Chondrocyte (in vitro differentiated cells): ENCODE measurements around the gene CNTD1. TPM values are rescaled to one million over a fixed set of nuclear protein-coding genes. Genes with fewer than 3 reads are reported as not detected.

ENCODE experiments used
- DNase-seq: peaks from one replicate; pipeline ENCODE4 v3.0.0; 2021; ENCODE audit warnings: mixed read lengths, low spot score
- H3K27ac Mint-ChIP-seq: one replicate; pipeline ENCODE4 v1.8.0; 2021; ENCODE audit warnings: mild to moderate bottlenecking, moderate library complexity, mixed read lengths; ENCODE audit not compliant: unreplicated experiment
- H3K27me3 Mint-ChIP-seq: 2 replicates; pipeline ENCODE4 v1.8.0; 2021; ENCODE audit warnings: low read depth, mixed read lengths
- H3K36me3 Mint-ChIP-seq: 2 replicates; pipeline ENCODE4 v1.8.0; 2021; ENCODE audit warnings: low read depth, mixed read lengths
- H3K4me1 Mint-ChIP-seq: 2 replicates; pipeline ENCODE4 v1.8.0; 2021; ENCODE audit warnings: low read depth, mild to moderate bottlenecking, mixed read lengths
- H3K4me3 Mint-ChIP-seq: one replicate; pipeline ENCODE4 v1.8.0; 2021; ENCODE audit warnings: mild to moderate bottlenecking, moderate library complexity, mixed read lengths; ENCODE audit not compliant: unreplicated experiment
- H3K9me3 Mint-ChIP-seq: 2 replicates; pipeline ENCODE4 v1.8.0; 2021; ENCODE audit warnings: low read depth, mixed read lengths
- CTCF ChIP-seq: fragments of 200-600 bp; sonication (generic); IDR thresholded peaks from 2 replicates; pipeline ENCODE4 v1.5.0; 2021; ENCODE audit warnings: antibody characterized with exemption, mild to moderate bottlenecking, moderate library complexity
- total RNA-seq: library from RNA; stranded (reverse); gene quantifications from 3 replicates; pipeline ENCODE4 v1.2.1, GENCODE V29; 2021

The CNTD1 gene
- total RNA-seq, 1 donor from 2014 or later, result not detected

GRCh38 chr17:42775534-42776098 is 23.0 kb upstream of the CNTD1 start:
- no peak overlapping the region for H3K27ac Mint-ChIP-seq
- H3K27me3 Mint-ChIP-seq, result no peaks in the 10 kb centered on the region
- no peak for DNase-seq
- peaks cover 7% of the 10 kb centered on the region for H3K36me3 Mint-ChIP-seq
- peaks cover 44% of the 10 kb centered on the region for H3K4me1 Mint-ChIP-seq
- no peak for TF ChIP-seq CTCF
- H3K4me3 Mint-ChIP-seq, result no peak overlapping the region
- no peaks in the 10 kb centered on the region for H3K9me3 Mint-ChIP-seq

GRCh38 chr17:42778570-42778969 is 20.1 kb upstream of the CNTD1 start:
- H3K27me3 Mint-ChIP-seq, result peaks cover 5% of the 10 kb centered on the region
- peaks cover 42% of the 10 kb centered on the region for H3K4me1 Mint-ChIP-seq
- DNase-seq, result no peak
- no peak overlapping the region for H3K4me3 Mint-ChIP-seq
- no peaks in the 10 kb centered on the region for H3K9me3 Mint-ChIP-seq
- H3K27ac Mint-ChIP-seq, result no peak overlapping the region
- H3K36me3 Mint-ChIP-seq, result peaks cover 7% of the 10 kb centered on the region
- TF ChIP-seq CTCF, result no peak

- Mint-ChIP-seq H3K36me3 (peaks cover 7% of the 10 kb centered on the region), H3K4me3 (peak overlapping the region; percentile 53), H3K27ac (peak overlapping the region; percentile 2), H3K4me1 (peaks cover 33% of the 10 kb centered on the region), H3K9me3 (no peaks in the 10 kb centered on the region), H3K27me3 (peaks cover 5% of the 10 kb centered on the region)
- no peak for TF ChIP-seq CTCF
- DNase-seq, result no peak
These were observed 19.2 kb upstream of the CNTD1 start for GRCh38 chr17:42779304-42779935.

- Mint-ChIP-seq H3K36me3 (peaks cover 7% of the 10 kb centered on the region), H3K27me3 (peaks cover 5% of the 10 kb centered on the region), H3K9me3 (no peaks in the 10 kb centered on the region), H3K4me3 (peak within 1 kb of the TSS; percentile 53), H3K4me1 (peaks cover 26% of the 10 kb centered on the region), H3K27ac (peak within 1 kb of the TSS; percentile 2)
- DNase-seq, result no peak
- TF ChIP-seq CTCF, result no peak
These were observed 18.5 kb upstream of the CNTD1 start, which contains the start of gene WNK4 for GRCh38 chr17:42779936-42780850. Gene WNK4 (plus strand): TSS chr17:42780610. CDS start chr17:42780699, 89 bp downstream.
